Natural killer cell (primary cell): ENCODE data around the gene PLG. TPM values are rescaled to one million over a fixed set of nuclear protein-coding genes. Genes with fewer than 3 reads are reported as not detected.
"Not testable (repeated sequence)": the region's sequence is repeated elsewhere in the genome, so short reads cannot be mapped to it uniquely, and the experiment has no call there.

ENCODE experiments used
- ATAC-seq, 3 donors: fragments of 150-1000 bp in 2 of 3; fragments of 200-7000 bp in 1 of 3; cut with Tn5 transposase; 1 replicate in 1 of 3; 2 replicates in 2 of 3; pipeline ENCODE4 v1.10.0; 2021; ENCODE audit warnings: mild to moderate bottlenecking in 2 of 3, moderate library complexity in 2 of 3
- DNase-seq, 2 donors: peaks; one replicate each; pipeline versions ENCODE4 v3.0.0 to v3.0.0-alpha.2; 2013 to 2021; ENCODE audit warnings: mixed read lengths in 1 of 2
- H3K27ac ChIP-seq: one replicate; pipeline ENCODE4 v1.5.1; 2013; ENCODE audit warnings: mild to moderate bottlenecking, low read length
- H3K27me3 ChIP-seq: one replicate; pipeline ENCODE4 v1.6.1; 2013; ENCODE audit warnings: low read length; ENCODE audit not compliant: control insufficient read depth, insufficient read depth
- H3K36me3 ChIP-seq: one replicate; pipeline ENCODE4 v1.6.1; 2013; ENCODE audit warnings: low read length; ENCODE audit not compliant: control insufficient read depth, insufficient read depth
- H3K4me1 ChIP-seq: one replicate; pipeline ENCODE4 v1.6.1; 2013; ENCODE audit warnings: low read length; ENCODE audit not compliant: control insufficient read depth, insufficient read depth
- H3K4me3 ChIP-seq: one replicate; pipeline ENCODE4 v1.5.1; 2013; ENCODE audit warnings: low read length
- H3K9me3 ChIP-seq: one replicate; pipeline ENCODE4 v1.6.1; 2013; ENCODE audit warnings: low read length; ENCODE audit not compliant: control insufficient read depth, insufficient read depth
- H3K27ac Mint-ChIP-seq, 2 donors: one replicate each; pipeline ENCODE4 v1.8.0; 2022; ENCODE audit warnings: mild to moderate bottlenecking in 2 of 2, mixed read lengths in 2 of 2, moderate library complexity in 1 of 2
- H3K27me3 Mint-ChIP-seq, 2 donors: one replicate each; pipeline ENCODE4 v1.8.0; 2022; ENCODE audit warnings: low read depth in 2 of 2, mixed read lengths in 2 of 2
- H3K36me3 Mint-ChIP-seq: one replicate; pipeline ENCODE4 v1.8.0; 2022; ENCODE audit warnings: mixed read lengths
- H3K4me1 Mint-ChIP-seq, 2 donors: one replicate each; pipeline ENCODE4 v1.8.0; 2022; ENCODE audit warnings: mixed read lengths in 2 of 2
- H3K4me3 Mint-ChIP-seq: one replicate; pipeline ENCODE4 v1.8.0; 2022; ENCODE audit warnings: mild to moderate bottlenecking, moderate library complexity, mixed read lengths
- H3K9me3 Mint-ChIP-seq, 2 donors: one replicate each; pipeline ENCODE4 v1.8.0; 2022; ENCODE audit warnings: mixed read lengths in 2 of 2
- WGBS: methylation state at CpG from one replicate; pipeline ENCODE4 v1.1.7; 2013; ENCODE audit warnings: missing lambda C conversion rate; ENCODE audit not compliant: insufficient coverage; 5-methylcytosine and 5-hydroxymethylcytosine counted together
- intact Hi-C: fragments of 100-400 bp; cut with micrococcal nuclease; formaldehyde crosslinking; loops from one replicate; pipeline ENCODE4 v1.14.2; 2022
- total RNA-seq, 4 donors: library from RNA; stranded (reverse); fragments of 120-200 nt in 1 of 4; gene quantifications; one replicate each; pipeline versions ENCODE4 v1.2.3 to v1.2.4, GENCODE V29; 2013 to 2022
- TF ChIP-seq, protein P1 (sequence below): fragments of 200-600 bp; IDR thresholded peaks from one replicate; pipeline ENCODE4 v1.8.0; 2022; ENCODE audit warnings: antibody characterized with exemption

PLG gene
- total RNA-seq, 3 donors from 2014 or later (not counting 1 experiment from before 2014, with no cell fraction given), result not detected

DNA sequence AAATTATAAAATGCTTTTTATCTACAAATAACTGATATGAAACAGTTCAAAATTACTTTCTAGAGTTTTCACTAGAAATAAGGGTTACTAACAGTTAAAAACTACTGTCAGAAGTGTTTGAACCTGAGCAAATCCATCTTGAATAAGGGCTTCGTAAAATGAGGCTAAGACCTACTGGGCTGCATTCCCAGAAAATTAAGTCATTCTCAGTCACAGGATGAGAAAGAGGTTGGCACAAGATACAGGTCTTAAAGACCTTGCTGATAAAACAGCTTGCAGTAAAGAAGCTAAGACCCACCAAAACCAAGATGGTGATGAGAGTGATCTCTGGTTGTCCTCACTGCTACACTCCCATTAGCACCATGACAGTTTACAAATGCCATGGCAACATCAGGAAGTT, 93.7 kb downstream of the PLG start:
- Histone ChIP-seq H3K27ac (no peak overlapping the region), H3K4me3 (no peak overlapping the region), H3K36me3 (no peaks in the 10 kb centered on the region), H3K9me3 (no peaks in the 10 kb centered on the region), H3K4me1 (no peaks in the 10 kb centered on the region), H3K27me3 (no peaks in the 10 kb centered on the region)
- no peaks in the 10 kb centered on the region for H3K27me3 Mint-ChIP-seq
- TF ChIP-seq, protein P1, sequence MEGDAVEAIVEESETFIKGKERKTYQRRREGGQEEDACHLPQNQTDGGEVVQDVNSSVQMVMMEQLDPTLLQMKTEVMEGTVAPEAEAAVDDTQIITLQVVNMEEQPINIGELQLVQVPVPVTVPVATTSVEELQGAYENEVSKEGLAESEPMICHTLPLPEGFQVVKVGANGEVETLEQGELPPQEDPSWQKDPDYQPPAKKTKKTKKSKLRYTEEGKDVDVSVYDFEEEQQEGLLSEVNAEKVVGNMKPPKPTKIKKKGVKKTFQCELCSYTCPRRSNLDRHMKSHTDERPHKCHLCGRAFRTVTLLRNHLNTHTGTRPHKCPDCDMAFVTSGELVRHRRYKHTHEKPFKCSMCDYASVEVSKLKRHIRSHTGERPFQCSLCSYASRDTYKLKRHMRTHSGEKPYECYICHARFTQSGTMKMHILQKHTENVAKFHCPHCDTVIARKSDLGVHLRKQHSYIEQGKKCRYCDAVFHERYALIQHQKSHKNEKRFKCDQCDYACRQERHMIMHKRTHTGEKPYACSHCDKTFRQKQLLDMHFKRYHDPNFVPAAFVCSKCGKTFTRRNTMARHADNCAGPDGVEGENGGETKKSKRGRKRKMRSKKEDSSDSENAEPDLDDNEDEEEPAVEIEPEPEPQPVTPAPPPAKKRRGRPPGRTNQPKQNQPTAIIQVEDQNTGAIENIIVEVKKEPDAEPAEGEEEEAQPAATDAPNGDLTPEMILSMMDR, result no peak
- ATAC-seq (no peak), DNase-seq (no peak)
- H3K36me3 Mint-ChIP-seq, result no peaks in the 10 kb centered on the region
- peaks cover 5 to 11% of the 10 kb centered on the region in 2 donors for H3K9me3 Mint-ChIP-seq
- no peaks in the 10 kb centered on the region for H3K4me1 Mint-ChIP-seq
- H3K27ac Mint-ChIP-seq, result no peak overlapping the region
- no peak overlapping the region for H3K4me3 Mint-ChIP-seq
- 68% methylated on average over 1 of the region's 1 CpG for WGBS
- intact Hi-C loops, result no loop called here

DNA sequence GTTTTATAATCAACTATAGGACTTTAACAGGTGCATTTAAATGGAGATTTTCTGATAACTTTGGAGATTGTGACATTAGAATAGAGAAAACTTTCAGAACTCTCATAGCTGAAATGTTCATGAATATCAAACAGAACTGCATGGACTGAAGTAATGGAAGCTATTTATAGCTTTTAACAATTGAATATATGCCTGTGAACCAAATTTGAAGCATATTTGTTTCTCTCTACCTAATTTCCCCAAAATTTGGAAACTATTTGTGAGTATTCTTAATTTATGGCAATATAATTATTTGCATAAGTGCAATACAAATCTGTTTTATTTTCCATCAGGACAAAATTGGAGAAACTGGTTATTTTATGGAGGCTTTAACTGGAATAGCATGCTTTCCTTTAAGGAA, 96.6 kb downstream of the PLG start:
- H3K4me1 ChIP-seq, result no peaks in the 10 kb centered on the region
- Mint-ChIP-seq H3K4me1 (no peaks in the 10 kb centered on the region), H3K36me3 (no peaks in the 10 kb centered on the region), H3K4me3 (no peak overlapping the region), H3K27ac (no peak overlapping the region), H3K9me3 (peaks cover 5% of the 10 kb centered on the region in 2 donors), H3K27me3 (no peaks in the 10 kb centered on the region)
- DNase-seq (no peak), ATAC-seq (no peak)
- no peaks in the 10 kb centered on the region for H3K9me3 ChIP-seq
- TF ChIP-seq, protein P1, result no peak
- intact Hi-C loops, result no loop called here
- H3K27me3 ChIP-seq, result no peaks in the 10 kb centered on the region
- no peak overlapping the region for H3K27ac ChIP-seq
- no peaks in the 10 kb centered on the region for H3K36me3 ChIP-seq
- H3K4me3 ChIP-seq, result no peak overlapping the region

DNA sequence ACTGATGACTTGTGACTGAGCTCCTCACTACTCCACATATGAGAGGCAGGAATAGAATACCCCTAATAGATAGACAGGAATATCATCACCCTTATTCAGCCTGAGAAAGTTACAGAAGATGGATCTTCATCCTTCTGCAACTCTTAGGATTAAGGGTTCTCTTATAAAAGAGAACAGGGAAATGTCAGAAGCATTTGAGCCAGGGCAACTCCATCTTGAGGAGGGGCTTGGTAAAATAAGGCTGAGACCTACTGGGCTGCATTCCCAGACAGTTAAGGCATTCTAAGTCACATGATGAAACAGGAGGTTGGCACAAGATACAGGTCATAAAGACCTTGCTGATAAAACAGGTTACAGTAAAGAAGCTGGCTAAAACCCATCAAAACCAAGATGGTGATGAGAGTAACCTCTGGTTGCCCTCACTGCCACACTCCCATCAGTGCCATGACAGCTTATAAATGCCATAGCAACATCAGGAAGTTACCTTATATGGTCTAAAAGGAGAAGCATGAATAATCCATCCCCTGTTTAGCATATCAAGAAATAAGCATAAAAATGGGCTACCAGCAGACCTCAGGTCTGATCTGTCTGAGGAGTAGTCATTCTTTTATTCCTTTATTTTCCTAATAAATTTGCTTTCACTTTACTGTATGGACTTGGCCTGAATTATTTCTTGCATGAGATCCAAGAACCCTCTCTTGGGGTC, 97.9 kb downstream of the PLG start:
- H3K4me1 Mint-ChIP-seq, result no peaks in the 10 kb centered on the region
- Histone ChIP-seq H3K27me3 (no peaks in the 10 kb centered on the region), H3K9me3 (no peaks in the 10 kb centered on the region), H3K4me1 (no peaks in the 10 kb centered on the region), H3K36me3 (no peaks in the 10 kb centered on the region), H3K4me3 (no peak overlapping the region), H3K27ac (no peak overlapping the region)
- TF ChIP-seq, protein P1, result no peak
- no peak overlapping the region for H3K27ac Mint-ChIP-seq
- ATAC-seq (no peak), DNase-seq (no peak)
- no peak overlapping the region for H3K4me3 Mint-ChIP-seq
- H3K36me3 Mint-ChIP-seq, result no peaks in the 10 kb centered on the region
- intact Hi-C loops, result no loop called here
- peaks cover 5 to 8% of the 10 kb centered on the region in 2 donors for H3K9me3 Mint-ChIP-seq
- H3K27me3 Mint-ChIP-seq, result no peaks in the 10 kb centered on the region

DNA sequence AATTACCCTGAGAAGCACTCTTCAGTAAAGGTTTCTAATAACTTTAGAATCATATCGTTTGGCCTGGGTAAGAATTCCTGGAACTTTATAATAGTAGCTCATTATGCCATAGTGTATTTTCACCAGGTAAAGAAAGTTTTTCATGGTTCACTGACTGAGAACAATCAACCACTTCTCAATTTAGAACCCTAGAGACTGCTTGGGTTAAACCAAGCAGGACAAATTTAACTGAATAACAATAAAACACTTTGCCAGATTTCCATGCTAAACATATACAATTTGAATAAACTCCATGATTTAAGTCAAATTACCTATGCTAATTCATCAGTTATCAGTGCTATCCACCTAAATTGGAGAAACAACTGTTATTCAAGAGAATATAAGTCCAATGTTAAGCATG, 99.4 kb downstream of the PLG start:
- no peak overlapping the region for H3K27ac Mint-ChIP-seq
- H3K4me1 Mint-ChIP-seq, result no peaks in the 10 kb centered on the region
- H3K36me3 Mint-ChIP-seq, result no peaks in the 10 kb centered on the region
- no peak overlapping the region for H3K4me3 Mint-ChIP-seq
- ATAC-seq (no peak), DNase-seq (no peak)
- no peaks in the 10 kb centered on the region for H3K9me3 ChIP-seq
- intact Hi-C loops, result no loop called here
- no peaks in the 10 kb centered on the region for H3K27me3 ChIP-seq
- TF ChIP-seq, protein P1, result no peak
- no CpG with 5 or more reads among the region's 1 CpG for WGBS
- H3K27me3 Mint-ChIP-seq, result no peaks in the 10 kb centered on the region
- H3K4me3 ChIP-seq, result no peak overlapping the region
- no peaks in the 10 kb centered on the region for H3K4me1 ChIP-seq
- no peaks in the 10 kb centered on the region for H3K36me3 ChIP-seq
- H3K27ac ChIP-seq, result no peak overlapping the region
- peaks cover 5 to 8% of the 10 kb centered on the region in 2 donors for H3K9me3 Mint-ChIP-seq

DNA sequence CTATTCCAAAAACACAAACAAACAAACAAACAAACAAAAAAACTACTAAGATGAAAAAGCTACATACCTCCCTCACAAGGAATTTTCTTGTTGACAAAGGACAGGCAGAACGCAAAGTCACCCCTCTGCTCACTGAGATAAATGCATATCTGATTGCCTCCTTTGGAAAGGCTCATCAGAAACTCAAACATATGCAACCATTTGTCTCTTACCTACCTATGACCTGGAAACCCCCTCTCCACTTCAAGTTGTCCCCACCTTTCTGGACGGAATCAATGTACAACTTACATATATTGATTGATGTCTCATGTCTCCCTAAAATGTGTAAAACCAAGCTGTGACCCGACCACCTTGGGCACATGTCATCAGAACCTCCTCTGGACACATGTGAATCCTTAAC, 100.0 kb downstream of the PLG start:
- H3K4me1 ChIP-seq, H3K27ac ChIP-seq, H3K4me1 Mint-ChIP-seq, DNase-seq, H3K9me3 ChIP-seq, H3K9me3 Mint-ChIP-seq, H3K36me3 Mint-ChIP-seq, ATAC-seq, intact Hi-C loops, H3K36me3 ChIP-seq, H3K4me3 ChIP-seq, H3K27me3 ChIP-seq, H3K4me3 Mint-ChIP-seq, H3K27me3 Mint-ChIP-seq, H3K27ac Mint-ChIP-seq: not testable (repeated sequence)
- WGBS, result 75% methylated on average over 3 of the region's 3 CpGs
